Astrocyte of the spinal cord (primary cell): ENCODE results near the gene NPTX1.
A peak's percentile ranks its signal among the peaks of the same experiment; 100 is the strongest.

Experiments used
- DNase-seq: peaks from one replicate; pipeline ENCODE4 v3.0.0; 2011; ENCODE audit warnings: low read depth, low spot score
- H3K4me3 ChIP-seq: 2 replicates; pipeline ENCODE4 v1.5.1; 2011; ENCODE audit warnings: low read depth, mild to moderate bottlenecking, low read length, moderate library complexity
- CTCF ChIP-seq: IDR thresholded peaks from 2 replicates; pipeline ENCODE4 v1.5.1; 2012; ENCODE audit warnings: low read depth, mild to moderate bottlenecking, low read length, inconsistent platforms
- in situ Hi-C: cut with HindIII; loops from 2 replicates; pipeline ENCODE4 v1.10.0; 2017; ENCODE audit warnings: low sequenced_read_pairs

NPTX1 gene

GRCh38 chr17:80429356-80430275, 46.8 kb downstream of the NPTX1 start:
- no peak overlapping the region for H3K4me3 ChIP-seq
- DNase-seq: no peak
- in situ Hi-C loops: no loop called here
- no peak for TF ChIP-seq CTCF

GRCh38 chr17:80428796-80429195, 47.6 kb downstream of the NPTX1 start:
- in situ Hi-C loops: no loop called here
- DNase-seq: no peak
- no peak for TF ChIP-seq CTCF
- H3K4me3 ChIP-seq: no peak overlapping the region

GRCh38 chr17:80428363-80428762, 48.0 kb downstream of the NPTX1 start:
- in situ Hi-C loops: no loop called here
- no peak overlapping the region for H3K4me3 ChIP-seq
- no peak for TF ChIP-seq CTCF
- no peak for DNase-seq

- no peak for TF ChIP-seq CTCF
- in situ Hi-C loops: no loop called here
- DNase-seq: no peak
- H3K4me3 ChIP-seq: no peak overlapping the region
Measured at GRCh38 chr17:80427366-80428282, 48.8 kb downstream of the NPTX1 start.

GRCh38 chr17:80426671-80427326, 49.6 kb downstream of the NPTX1 start:
- in situ Hi-C loops: no loop called here
- DNase-seq: peak; percentile 40
- TF ChIP-seq CTCF: peak; percentile 95
- no peak overlapping the region for H3K4me3 ChIP-seq

GRCh38 chr17:80425835-80426426, 50.5 kb downstream of the NPTX1 start:
- no peak overlapping the region for H3K4me3 ChIP-seq
- in situ Hi-C loops: no loop called here
- TF ChIP-seq CTCF: no peak
- DNase-seq: no peak
